SK-N-SH treated with all-trans-retinoic acid at 6 μM for 48 hours (cell line): Measurements from ENCODE around the gene HIVEP2.

Experiments used
- ATAC-seq: fragments of 200-7000 bp; cut with Tn5 transposase; 3 replicates; pipeline ENCODE4 v1.9.1; 2020; ENCODE audit warnings: mild to moderate bottlenecking, moderate library complexity
- BACH2 ChIP-seq: fragments of 250-450 bp; sonication (Bioruptor Pico); IDR thresholded peaks from 2 replicates; pipeline ENCODE4 v1.9.0; 2021; ENCODE audit warnings: mild to moderate bottlenecking, borderline replicate concordance
- CSDC2 ChIP-seq: fragments of 250-450 bp; sonication (Bioruptor Pico); IDR thresholded peaks from 2 replicates; pipeline ENCODE4 v1.5.0; 2020; ENCODE audit warnings: mild to moderate bottlenecking, moderate library complexity
- ESRRG ChIP-seq: fragments of 250-450 bp; sonication (Bioruptor Pico); IDR thresholded peaks from 2 replicates; pipeline ENCODE4 v1.6.1; 2021; ENCODE audit warnings: mild to moderate bottlenecking
- GLIS3 ChIP-seq: fragments of 250-450 bp; sonication (Bioruptor Pico); IDR thresholded peaks from 2 replicates; pipeline ENCODE4 v1.5.0; 2020; ENCODE audit warnings: mild to moderate bottlenecking, moderate library complexity
- ISL1 ChIP-seq: fragments of 250-450 bp; sonication (Bioruptor Pico); IDR thresholded peaks from 2 replicates; pipeline ENCODE4 v2.1.2; 2022; ENCODE audit warnings: mild to moderate bottlenecking, moderate library complexity
- OSR1 ChIP-seq: fragments of 250-450 bp; sonication (Bioruptor Pico); IDR thresholded peaks from 2 replicates; pipeline ENCODE4 v1.8.0; 2022; ENCODE audit warnings: moderate library complexity, mild to moderate bottlenecking, inconsistent platforms
- PPARA ChIP-seq: fragments of 250-450 bp; sonication (Bioruptor Pico); IDR thresholded peaks from 2 replicates; pipeline ENCODE4 v1.5.0; 2020; ENCODE audit warnings: mild to moderate bottlenecking, borderline replicate concordance
- RARB ChIP-seq: fragments of 250-450 bp; sonication (Bioruptor Pico); IDR thresholded peaks from 2 replicates; pipeline ENCODE4 v1.8.0; 2021; ENCODE audit warnings: mild to moderate bottlenecking, moderate library complexity
- SNAI2 ChIP-seq: fragments of 250-450 bp; sonication (Bioruptor Pico); IDR thresholded peaks from 2 replicates; pipeline ENCODE4 v1.5.0; 2020; ENCODE audit warnings: mild to moderate bottlenecking, moderate library complexity
- TCF4 ChIP-seq: fragments of 250-450 bp; sonication (Bioruptor Pico); IDR thresholded peaks from 2 replicates; pipeline ENCODE4 v1.8.0; 2021; ENCODE audit warnings: mild to moderate bottlenecking, moderate library complexity, borderline replicate concordance
- TOX ChIP-seq: fragments of 250-450 bp; sonication (Bioruptor Pico); IDR thresholded peaks from 2 replicates; pipeline ENCODE4 v1.8.0; 2021; ENCODE audit warnings: mild to moderate bottlenecking, moderate library complexity, borderline replicate concordance
- ZC3H10 ChIP-seq: fragments of 250-450 bp; sonication (Bioruptor Pico); IDR thresholded peaks from 2 replicates; pipeline ENCODE4 v1.5.1; 2021; ENCODE audit warnings: mild to moderate bottlenecking, moderate library complexity
- ZFP3 ChIP-seq: fragments of 250-450 bp; sonication (Bioruptor Pico); IDR thresholded peaks from 2 replicates; pipeline ENCODE4 v1.5.0; 2020; ENCODE audit warnings: mild to moderate bottlenecking, moderate library complexity
- ZFP30 ChIP-seq: fragments of 450-650 bp; formaldehyde crosslinking; IDR thresholded peaks from 2 replicates; pipeline ENCODE4 v1.5.0; 2022; ENCODE audit warnings: mild to moderate bottlenecking, moderate library complexity
- ZNF565 ChIP-seq: fragments of 450-650 bp; formaldehyde crosslinking; conservative IDR thresholded peaks from 2 replicates; pipeline ENCODE4 v1.5.0; 2020; ENCODE audit warnings: low read depth, mild to moderate bottlenecking, moderate library complexity
- ZNF8 ChIP-seq: fragments of 450-650 bp; formaldehyde crosslinking; IDR thresholded peaks from 2 replicates; pipeline ENCODE4 v1.5.0; 2020; ENCODE audit warnings: mild to moderate bottlenecking, moderate library complexity
- TF ChIP-seq, protein P1 (sequence below): fragments of 250-450 bp; sonication (Bioruptor Pico); IDR thresholded peaks from 2 replicates; pipeline ENCODE4 v1.5.0; 2020; ENCODE audit warnings: mild to moderate bottlenecking, moderate library complexity
- TF ChIP-seq, protein P2 (sequence below): fragments of 250-450 bp; sonication (Bioruptor Pico); IDR thresholded peaks from 2 replicates; pipeline ENCODE4 v1.5.1; 2020; ENCODE audit warnings: low read depth, mild to moderate bottlenecking, moderate library complexity
- TF ChIP-seq, protein P3 (sequence below): fragments of 250-450 bp; sonication (Bioruptor Pico); IDR thresholded peaks from 2 replicates; pipeline ENCODE4 v1.8.0; 2021; ENCODE audit warnings: low read depth, mild to moderate bottlenecking, moderate library complexity, borderline replicate concordance
- TF ChIP-seq, protein P4 (sequence below): fragments of 250-450 bp; sonication (Bioruptor Pico); IDR thresholded peaks from 2 replicates; pipeline ENCODE4 v1.8.0; 2020; ENCODE audit warnings: mild to moderate bottlenecking, moderate library complexity, borderline replicate concordance
- TF ChIP-seq, protein P5 (sequence below): fragments of 250-450 bp; sonication (Bioruptor Pico); IDR thresholded peaks from 2 replicates; pipeline ENCODE4 v1.5.1; 2021; ENCODE audit warnings: mild to moderate bottlenecking, moderate library complexity

Gene HIVEP2

DNA sequence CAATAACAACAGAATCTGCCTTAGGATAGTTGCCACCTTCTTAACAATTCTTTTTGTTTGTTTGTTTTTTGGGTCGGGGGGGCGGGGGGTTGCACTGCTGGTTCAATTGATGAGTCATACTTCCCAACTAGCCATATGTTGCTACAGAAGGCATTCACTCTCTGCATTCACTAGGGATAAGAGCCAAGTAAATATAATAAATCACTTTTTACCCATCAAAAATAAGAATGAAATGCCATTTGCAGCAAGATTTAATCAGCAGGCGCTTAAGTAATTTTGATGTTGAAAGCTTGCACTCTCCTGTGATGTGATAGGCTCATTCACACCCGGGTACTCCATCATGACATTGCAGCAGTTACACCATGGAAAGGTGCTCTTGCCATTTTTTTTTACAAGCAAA lies 209.8 kb downstream of the HIVEP2 start:
- TF ChIP-seq ZC3H10 (CRISPR knock-in tag) (no peak), ISL1 (CRISPR knock-in tag) (peak; percentile 52; the same call in 1 of the 2 replicates), TOX (CRISPR knock-in tag) (no peak), SNAI2 (CRISPR knock-in tag) (no peak)
- TF ChIP-seq, all 23 proteins: peak for 1
- no peak for ATAC-seq

DNA sequence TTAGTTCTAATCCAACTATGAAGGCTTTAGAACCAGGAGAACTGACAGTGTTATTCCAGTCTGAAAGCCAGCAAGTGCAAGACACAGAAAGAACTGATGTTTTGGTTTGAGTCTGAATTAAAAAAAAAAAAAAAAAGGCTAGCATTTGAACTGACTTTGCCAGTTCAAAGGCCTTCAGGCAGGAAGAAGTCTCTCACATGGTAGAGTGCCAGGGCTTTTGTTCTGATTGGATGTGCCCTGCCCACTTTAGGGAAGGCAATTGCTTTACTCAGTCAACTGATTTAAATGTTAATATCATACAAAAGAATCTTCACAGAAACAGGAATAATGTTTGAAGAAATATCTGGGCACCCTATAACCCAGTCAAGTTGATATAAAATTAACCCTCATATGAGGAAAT lies 212.2 kb downstream of the HIVEP2 start:
- no peak for ATAC-seq
- TF ChIP-seq SNAI2 (CRISPR knock-in tag): no peak
- TF ChIP-seq BACH2 (CRISPR knock-in tag): no peak
- no peak for TF ChIP-seq PPARA
- no peak for TF ChIP-seq ZFP3 (CRISPR knock-in tag)
- no peak for TF ChIP-seq ZFP30 (CRISPR knock-in tag)
- TF ChIP-seq, protein P1, sequence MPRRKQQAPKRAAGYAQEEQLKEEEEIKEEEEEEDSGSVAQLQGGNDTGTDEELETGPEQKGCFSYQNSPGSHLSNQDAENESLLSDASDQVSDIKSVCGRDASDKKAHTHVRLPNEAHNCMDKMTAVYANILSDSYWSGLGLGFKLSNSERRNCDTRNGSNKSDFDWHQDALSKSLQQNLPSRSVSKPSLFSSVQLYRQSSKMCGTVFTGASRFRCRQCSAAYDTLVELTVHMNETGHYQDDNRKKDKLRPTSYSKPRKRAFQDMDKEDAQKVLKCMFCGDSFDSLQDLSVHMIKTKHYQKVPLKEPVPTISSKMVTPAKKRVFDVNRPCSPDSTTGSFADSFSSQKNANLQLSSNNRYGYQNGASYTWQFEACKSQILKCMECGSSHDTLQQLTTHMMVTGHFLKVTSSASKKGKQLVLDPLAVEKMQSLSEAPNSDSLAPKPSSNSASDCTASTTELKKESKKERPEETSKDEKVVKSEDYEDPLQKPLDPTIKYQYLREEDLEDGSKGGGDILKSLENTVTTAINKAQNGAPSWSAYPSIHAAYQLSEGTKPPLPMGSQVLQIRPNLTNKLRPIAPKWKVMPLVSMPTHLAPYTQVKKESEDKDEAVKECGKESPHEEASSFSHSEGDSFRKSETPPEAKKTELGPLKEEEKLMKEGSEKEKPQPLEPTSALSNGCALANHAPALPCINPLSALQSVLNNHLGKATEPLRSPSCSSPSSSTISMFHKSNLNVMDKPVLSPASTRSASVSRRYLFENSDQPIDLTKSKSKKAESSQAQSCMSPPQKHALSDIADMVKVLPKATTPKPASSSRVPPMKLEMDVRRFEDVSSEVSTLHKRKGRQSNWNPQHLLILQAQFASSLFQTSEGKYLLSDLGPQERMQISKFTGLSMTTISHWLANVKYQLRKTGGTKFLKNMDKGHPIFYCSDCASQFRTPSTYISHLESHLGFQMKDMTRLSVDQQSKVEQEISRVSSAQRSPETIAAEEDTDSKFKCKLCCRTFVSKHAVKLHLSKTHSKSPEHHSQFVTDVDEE (CRISPR knock-in tag): no peak
- TF ChIP-seq, all 23 proteins: peak for 0

DNA sequence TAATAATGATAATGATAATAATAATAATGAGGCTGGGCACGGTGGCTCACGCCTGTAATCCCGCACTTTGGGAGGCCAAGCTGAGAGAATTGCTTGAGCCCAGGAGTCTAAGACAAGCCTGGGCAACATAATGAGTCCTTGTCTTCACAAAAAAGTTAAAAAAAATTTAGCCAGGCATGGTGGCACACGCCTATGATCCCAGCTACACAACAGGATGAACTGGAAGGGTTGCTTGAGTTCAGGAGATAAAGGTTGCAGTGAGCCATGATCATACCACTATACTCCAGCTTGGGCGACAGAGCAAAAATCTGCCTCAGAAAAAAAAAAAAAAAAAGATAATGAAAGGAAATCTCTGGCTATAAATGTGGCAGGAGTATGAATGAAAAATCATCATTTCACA lies 213.4 kb downstream of the HIVEP2 start:
- TF ChIP-seq, protein P2, sequence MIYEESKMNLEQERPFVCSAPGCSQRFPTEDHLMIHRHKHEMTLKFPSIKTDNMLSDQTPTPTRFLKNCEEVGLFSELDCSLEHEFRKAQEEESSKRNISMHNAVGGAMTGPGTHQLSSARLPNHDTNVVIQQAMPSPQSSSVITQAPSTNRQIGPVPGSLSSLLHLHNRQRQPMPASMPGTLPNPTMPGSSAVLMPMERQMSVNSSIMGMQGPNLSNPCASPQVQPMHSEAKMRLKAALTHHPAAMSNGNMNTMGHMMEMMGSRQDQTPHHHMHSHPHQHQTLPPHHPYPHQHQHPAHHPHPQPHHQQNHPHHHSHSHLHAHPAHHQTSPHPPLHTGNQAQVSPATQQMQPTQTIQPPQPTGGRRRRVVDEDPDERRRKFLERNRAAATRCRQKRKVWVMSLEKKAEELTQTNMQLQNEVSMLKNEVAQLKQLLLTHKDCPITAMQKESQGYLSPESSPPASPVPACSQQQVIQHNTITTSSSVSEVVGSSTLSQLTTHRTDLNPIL: no peak
- TF ChIP-seq, protein P3, sequence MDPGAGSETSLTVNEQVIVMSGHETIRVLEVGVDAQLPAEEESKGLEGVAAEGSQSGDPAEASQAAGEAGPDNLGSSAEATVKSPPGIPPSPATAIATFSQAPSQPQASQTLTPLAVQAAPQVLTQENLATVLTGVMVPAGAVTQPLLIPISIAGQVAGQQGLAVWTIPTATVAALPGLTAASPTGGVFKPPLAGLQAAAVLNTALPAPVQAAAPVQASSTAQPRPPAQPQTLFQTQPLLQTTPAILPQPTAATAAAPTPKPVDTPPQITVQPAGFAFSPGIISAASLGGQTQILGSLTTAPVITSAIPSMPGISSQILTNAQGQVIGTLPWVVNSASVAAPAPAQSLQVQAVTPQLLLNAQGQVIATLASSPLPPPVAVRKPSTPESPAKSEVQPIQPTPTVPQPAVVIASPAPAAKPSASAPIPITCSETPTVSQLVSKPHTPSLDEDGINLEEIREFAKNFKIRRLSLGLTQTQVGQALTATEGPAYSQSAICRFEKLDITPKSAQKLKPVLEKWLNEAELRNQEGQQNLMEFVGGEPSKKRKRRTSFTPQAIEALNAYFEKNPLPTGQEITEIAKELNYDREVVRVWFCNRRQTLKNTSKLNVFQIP (CRISPR knock-in tag): no peak
- TF ChIP-seq, protein P4, sequence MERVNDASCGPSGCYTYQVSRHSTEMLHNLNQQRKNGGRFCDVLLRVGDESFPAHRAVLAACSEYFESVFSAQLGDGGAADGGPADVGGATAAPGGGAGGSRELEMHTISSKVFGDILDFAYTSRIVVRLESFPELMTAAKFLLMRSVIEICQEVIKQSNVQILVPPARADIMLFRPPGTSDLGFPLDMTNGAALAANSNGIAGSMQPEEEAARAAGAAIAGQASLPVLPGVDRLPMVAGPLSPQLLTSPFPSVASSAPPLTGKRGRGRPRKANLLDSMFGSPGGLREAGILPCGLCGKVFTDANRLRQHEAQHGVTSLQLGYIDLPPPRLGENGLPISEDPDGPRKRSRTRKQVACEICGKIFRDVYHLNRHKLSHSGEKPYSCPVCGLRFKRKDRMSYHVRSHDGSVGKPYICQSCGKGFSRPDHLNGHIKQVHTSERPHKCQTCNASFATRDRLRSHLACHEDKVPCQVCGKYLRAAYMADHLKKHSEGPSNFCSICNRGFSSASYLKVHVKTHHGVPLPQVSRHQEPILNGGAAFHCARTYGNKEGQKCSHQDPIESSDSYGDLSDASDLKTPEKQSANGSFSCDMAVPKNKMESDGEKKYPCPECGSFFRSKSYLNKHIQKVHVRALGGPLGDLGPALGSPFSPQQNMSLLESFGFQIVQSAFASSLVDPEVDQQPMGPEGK: no peak
- TF ChIP-seq ZNF8 (CRISPR knock-in tag) (no peak), ZNF565 (CRISPR knock-in tag) (no peak), TOX (CRISPR knock-in tag) (no peak), ZFP3 (CRISPR knock-in tag) (no peak), RARB (CRISPR knock-in tag) (no peak), ESRRG (CRISPR knock-in tag) (no peak), SNAI2 (CRISPR knock-in tag) (no peak), PPARA (no peak)
- TF ChIP-seq, protein P1 (CRISPR knock-in tag): no peak
- no peak for ATAC-seq

DNA sequence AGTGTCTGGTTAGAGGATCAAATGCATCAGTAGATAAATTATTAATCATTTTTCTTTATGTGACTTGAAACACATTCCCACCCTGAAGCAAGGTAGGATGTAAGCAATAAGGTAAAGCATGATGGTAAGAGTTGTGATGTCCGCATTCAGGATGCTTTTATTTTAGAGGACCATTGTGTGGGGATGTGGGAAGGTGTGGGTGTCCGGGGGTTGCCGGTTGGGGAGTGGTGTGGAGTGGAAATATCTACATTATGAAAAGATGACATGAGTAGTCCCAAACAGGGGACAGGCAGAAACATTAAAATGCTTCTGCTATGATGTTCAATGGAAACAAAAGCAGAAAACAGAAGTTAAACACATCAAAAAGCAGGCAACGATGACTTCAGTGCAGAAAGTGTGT lies 215.4 kb downstream of the HIVEP2 start:
- ATAC-seq: no peak
- no peak for TF ChIP-seq ZNF565 (CRISPR knock-in tag)
- TF ChIP-seq, protein P5, sequence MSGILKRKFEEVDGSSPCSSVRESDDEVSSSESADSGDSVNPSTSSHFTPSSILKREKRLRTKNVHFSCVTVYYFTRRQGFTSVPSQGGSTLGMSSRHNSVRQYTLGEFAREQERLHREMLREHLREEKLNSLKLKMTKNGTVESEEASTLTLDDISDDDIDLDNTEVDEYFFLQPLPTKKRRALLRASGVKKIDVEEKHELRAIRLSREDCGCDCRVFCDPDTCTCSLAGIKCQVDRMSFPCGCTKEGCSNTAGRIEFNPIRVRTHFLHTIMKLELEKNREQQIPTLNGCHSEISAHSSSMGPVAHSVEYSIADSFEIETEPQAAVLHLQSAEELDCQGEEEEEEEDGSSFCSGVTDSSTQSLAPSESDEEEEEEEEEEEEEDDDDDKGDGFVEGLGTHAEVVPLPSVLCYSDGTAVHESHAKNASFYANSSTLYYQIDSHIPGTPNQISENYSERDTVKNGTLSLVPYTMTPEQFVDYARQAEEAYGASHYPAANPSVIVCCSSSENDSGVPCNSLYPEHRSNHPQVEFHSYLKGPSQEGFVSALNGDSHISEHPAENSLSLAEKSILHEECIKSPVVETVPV (CRISPR knock-in tag): no peak
- TF ChIP-seq ZFP30 (CRISPR knock-in tag): no peak
- no peak for TF ChIP-seq ZFP3 (CRISPR knock-in tag)
- no peak for TF ChIP-seq TCF4 (CRISPR knock-in tag)
- TF ChIP-seq ZC3H10 (CRISPR knock-in tag): no peak
- no peak for TF ChIP-seq OSR1
- TF ChIP-seq, protein P4: no peak
- no peak for TF ChIP-seq ISL1 (CRISPR knock-in tag)
- no peak for TF ChIP-seq GLIS3 (CRISPR knock-in tag)
- TF ChIP-seq BACH2 (CRISPR knock-in tag): no peak
- TF ChIP-seq CSDC2 (CRISPR knock-in tag): no peak
